Body of pancreas (tissue), 4 donors: ENCODE results near the gene TIMM13.

ENCODE experiments used
- CTCF ChIP-seq, 7 experiments: fragments of 450-650 bp in 4 of 7; fragments of 200-600 bp in 3 of 7; sonication (generic) in 3 of 7; IDR thresholded peaks; one replicate each; pipeline ENCODE4 v1.5.1; 2016 to 2019; ENCODE audit warnings: antibody characterized with exemption in 7 of 7
- POLR2A ChIP-seq, 3 donors: fragments of 450-650 bp; IDR thresholded peaks; one replicate each; pipeline ENCODE4 v1.6.1; 2016; ENCODE audit warnings: antibody characterized with exemption in 3 of 3, mild to moderate bottlenecking in 2 of 3

GRCh38 chr19:2428756-2429711, 1.6 kb upstream of the TIMM13 start:
- TF ChIP-seq CTCF (IDR thresholded peaks at IDR 0.05) (no peak), POLR2A (IDR thresholded peaks at IDR 0.05) (no peak)
